Muscle layer of duodenum (tissue), 2 donors: Measurements from ENCODE around the gene PTPRE.
"Not testable (repeated sequence)": the region's sequence is repeated elsewhere in the genome, so short reads cannot be mapped to it uniquely, and the experiment has no call there.

Experiments used
- H3K27ac ChIP-seq: one replicate; pipeline ENCODE4 v1.7.0; 2013; ENCODE audit warnings: mild to moderate bottlenecking, low read length
- H3K27me3 ChIP-seq: one replicate; pipeline ENCODE4 v1.7.0; 2013; ENCODE audit warnings: low read depth, mild to moderate bottlenecking, control low read depth, low read length
- H3K36me3 ChIP-seq, 2 donors: one replicate each; pipeline ENCODE4 v1.7.0; 2013; ENCODE audit warnings: low read length in 2 of 2, control low read depth in 1 of 2, mild to moderate bottlenecking in 1 of 2; ENCODE audit not compliant: insufficient read depth in 2 of 2, control insufficient read depth in 1 of 2
- H3K4me1 ChIP-seq, 2 donors: one replicate each; pipeline ENCODE4 v1.7.0; 2013; ENCODE audit warnings: low read length in 2 of 2, mild to moderate bottlenecking in 2 of 2, control low read depth in 1 of 2, moderate library complexity in 1 of 2; ENCODE audit not compliant: insufficient read depth in 2 of 2, control insufficient read depth in 1 of 2
- H3K4me3 ChIP-seq, 2 donors: one replicate each; pipeline ENCODE4 v1.7.0; 2013; ENCODE audit warnings: low read length in 2 of 2, low read depth in 1 of 2, mild to moderate bottlenecking in 1 of 2
- H3K9me3 ChIP-seq, 2 donors: one replicate each; pipeline ENCODE4 v1.7.0; 2013; ENCODE audit warnings: low read length in 2 of 2, control low read depth in 1 of 2, mild to moderate bottlenecking in 1 of 2; ENCODE audit not compliant: control insufficient read depth in 1 of 2
- donor health status: healthy.

PTPRE gene

DNA sequence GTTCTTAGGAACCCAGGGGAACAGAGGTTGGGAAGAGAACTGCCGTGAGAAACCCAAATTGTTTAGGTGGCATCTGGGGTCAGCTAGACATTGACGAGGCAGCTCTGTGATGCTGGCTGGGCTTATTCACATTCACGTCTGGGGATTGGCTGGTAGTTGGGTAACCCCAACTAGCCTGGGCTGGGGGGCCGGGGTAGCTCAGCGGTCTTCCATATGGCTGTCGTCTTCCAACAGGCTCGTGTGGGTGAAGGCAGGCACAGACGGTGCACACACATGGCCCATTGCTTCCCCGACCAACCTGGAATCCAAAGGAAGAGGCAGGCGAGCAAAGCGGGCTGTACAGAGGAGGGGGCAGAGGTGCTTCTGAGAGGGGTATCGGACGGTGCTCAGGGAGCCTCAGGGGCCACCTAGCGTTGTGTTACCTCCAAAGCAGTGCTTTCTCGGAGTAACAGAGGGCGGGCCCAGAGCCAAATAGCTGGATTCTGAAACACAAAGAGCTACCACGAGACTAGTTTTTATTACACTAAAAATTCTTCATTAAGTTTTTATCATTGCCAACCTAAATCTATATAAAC, 184.8 kb downstream of the PTPRE start:
- no peak overlapping the region for H3K27ac ChIP-seq
- H3K27me3 ChIP-seq, result no peaks in the 10 kb centered on the region
- H3K36me3 ChIP-seq, result no peaks in the 10 kb centered on the region
- H3K4me3 ChIP-seq, result no peak overlapping the region
- no peaks in the 10 kb centered on the region for H3K4me1 ChIP-seq
- H3K9me3 ChIP-seq, result no peaks in the 10 kb centered on the region

DNA sequence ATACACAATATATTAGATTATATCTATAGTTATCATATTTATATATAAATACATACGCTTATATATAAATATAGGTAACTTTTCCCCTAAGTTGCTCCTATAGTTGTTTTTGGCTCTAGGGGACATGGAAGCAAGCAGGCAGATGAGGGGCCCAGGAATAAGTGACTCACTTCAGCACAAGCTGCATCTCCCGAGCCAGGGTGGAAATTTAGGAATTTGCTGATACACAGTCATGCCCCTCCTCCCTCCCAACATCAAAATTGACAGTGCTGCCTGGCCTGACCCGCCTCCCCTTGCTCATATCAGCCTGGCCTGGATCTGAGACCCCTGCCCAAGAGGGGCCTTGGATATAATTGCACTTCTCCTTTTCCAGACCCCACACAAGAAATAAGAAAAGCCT, 185.6 kb downstream of the PTPRE start:
- Histone ChIP-seq H3K36me3 (no peaks in the 10 kb centered on the region), H3K4me1 (no peaks in the 10 kb centered on the region), H3K27ac (no peak overlapping the region), H3K4me3 (no peak overlapping the region), H3K27me3 (no peaks in the 10 kb centered on the region), H3K9me3 (no peaks in the 10 kb centered on the region)

- not testable (repeated sequence) for H3K27ac ChIP-seq, H3K4me3 ChIP-seq, H3K36me3 ChIP-seq, H3K4me1 ChIP-seq, H3K27me3 ChIP-seq, H3K9me3 ChIP-seq
These were observed 187.7 kb downstream of the PTPRE start for GRCh38 chr10:128094596-128094995.

GRCh38 chr10:128095027-128095752, 188.3 kb downstream of the PTPRE start:
- no peak overlapping the region for H3K27ac ChIP-seq
- no peaks in the 10 kb centered on the region for H3K9me3 ChIP-seq
- H3K27me3 ChIP-seq, result no peaks in the 10 kb centered on the region
- no peaks in the 10 kb centered on the region for H3K36me3 ChIP-seq
- H3K4me1 ChIP-seq, result no peaks in the 10 kb centered on the region
- H3K4me3 ChIP-seq, result no peak overlapping the region

GRCh38 chr10:128095753-128096469, 189.0 kb downstream of the PTPRE start:
- Histone ChIP-seq H3K36me3 (no peaks in the 10 kb centered on the region), H3K4me1 (no peaks in the 10 kb centered on the region), H3K27me3 (no peaks in the 10 kb centered on the region), H3K27ac (no peak overlapping the region), H3K4me3 (no peak overlapping the region), H3K9me3 (no peaks in the 10 kb centered on the region)

DNA sequence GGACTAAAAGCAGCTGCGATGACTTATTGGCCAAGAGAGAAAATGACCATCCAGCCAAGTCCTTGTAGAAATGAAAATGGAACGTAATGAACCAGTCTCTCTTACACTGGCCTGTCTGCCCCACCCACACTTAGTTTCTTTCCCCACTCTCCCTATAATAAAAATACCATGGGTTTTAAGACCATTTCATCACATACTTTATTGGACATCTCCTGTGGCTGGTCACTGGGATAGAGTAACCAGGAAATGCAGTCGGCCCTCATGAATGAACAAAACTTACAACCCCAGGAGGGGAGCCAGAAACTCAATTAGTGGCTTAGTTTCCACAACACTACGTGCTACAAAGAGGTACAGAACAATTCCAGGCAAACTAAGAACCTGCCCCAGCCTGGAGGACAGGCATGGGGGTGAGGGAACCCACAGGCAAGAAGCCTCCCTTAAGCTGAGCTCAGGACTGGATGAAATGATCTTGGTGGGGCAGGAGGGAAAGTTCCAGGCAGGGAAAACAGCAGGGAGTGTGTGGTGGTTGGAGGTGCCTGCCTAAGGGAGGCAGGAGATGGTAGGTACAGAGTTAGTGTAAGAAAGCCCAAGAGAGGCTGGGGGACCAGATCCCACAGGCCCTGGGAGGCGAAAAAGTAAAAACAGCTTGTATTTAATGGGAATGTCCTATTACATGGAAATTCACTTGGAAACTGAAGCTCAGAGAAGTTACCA, 189.7 kb downstream of the PTPRE start:
- Histone ChIP-seq H3K27me3 (no peaks in the 10 kb centered on the region), H3K4me3 (no peak overlapping the region), H3K36me3 (no peaks in the 10 kb centered on the region), H3K4me1 (no peaks in the 10 kb centered on the region), H3K27ac (no peak overlapping the region), H3K9me3 (no peaks in the 10 kb centered on the region)

DNA sequence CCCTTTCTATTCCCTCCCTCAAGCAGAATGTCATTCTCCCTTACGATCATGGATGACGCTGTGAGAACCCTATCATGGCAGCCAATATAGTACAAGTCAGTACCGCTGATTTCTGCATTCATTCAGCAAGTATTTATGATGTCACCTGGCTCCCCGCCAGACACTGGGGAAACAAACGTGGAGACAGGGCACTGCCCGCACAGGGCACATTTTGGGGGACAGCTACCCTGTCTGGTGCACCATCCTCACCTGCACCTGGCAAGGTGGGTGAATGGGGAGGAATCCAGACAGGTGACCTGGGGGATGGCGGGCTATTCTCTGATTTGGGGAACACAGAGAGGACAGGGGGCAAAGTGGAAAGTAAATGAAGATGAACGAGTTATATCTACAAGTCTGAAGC, 190.9 kb downstream of the PTPRE start:
- H3K36me3 ChIP-seq, result no peaks in the 10 kb centered on the region

DNA sequence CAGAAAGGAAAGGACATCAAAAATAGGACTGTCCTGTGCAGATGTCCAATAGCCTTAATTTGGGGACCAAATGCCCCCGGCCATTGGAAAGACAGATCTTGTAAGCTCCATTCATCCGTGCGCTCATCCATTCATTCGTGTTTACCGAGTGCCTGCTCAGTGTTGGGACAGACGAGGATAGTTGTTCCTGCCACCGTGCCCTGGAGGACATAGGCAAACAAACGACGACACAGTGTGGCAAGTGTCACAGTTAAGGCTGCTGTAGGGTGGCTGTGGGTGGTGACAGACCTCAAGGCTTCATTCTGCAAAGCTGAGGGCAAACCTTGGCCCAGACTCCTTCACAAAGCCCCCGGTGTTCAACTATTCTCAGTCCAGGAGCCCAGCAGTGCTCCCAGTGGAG, 191.7 kb downstream of the PTPRE start:
- Histone ChIP-seq H3K27ac (no peak overlapping the region), H3K36me3 (no peaks in the 10 kb centered on the region), H3K27me3 (no peaks in the 10 kb centered on the region), H3K4me3 (no peak overlapping the region), H3K4me1 (no peaks in the 10 kb centered on the region), H3K9me3 (no peaks in the 10 kb centered on the region)

More for the DNA sequence above, 190.9 kb downstream of the PTPRE start:
- H3K4me1 ChIP-seq, result no peaks in the 10 kb centered on the region
- H3K27me3 ChIP-seq, result no peaks in the 10 kb centered on the region
- no peaks in the 10 kb centered on the region for H3K9me3 ChIP-seq
- H3K4me3 ChIP-seq, result no peak overlapping the region
- H3K27ac ChIP-seq, result no peak overlapping the region

DNA sequence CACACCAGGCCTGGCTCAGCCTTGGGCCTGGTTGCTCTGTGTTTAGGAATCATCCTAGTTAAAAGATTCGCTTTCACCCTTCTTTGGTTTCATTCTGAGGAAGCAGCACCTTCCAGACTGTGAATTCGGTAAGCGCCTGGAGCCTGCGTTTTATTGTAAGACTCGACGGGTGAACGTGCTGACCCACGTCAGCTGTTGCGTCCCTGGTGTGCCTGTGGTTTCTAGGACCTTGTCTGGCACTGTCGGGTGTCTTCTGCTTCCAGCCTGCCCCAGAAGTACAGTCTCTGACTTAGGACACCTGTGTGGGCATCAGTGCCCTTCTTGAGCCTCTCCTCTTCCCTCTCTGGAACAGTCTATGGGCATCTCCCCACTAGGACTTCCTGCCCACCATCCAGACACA, 193.0 kb downstream of the PTPRE start:
- Histone ChIP-seq H3K4me1 (no peaks in the 10 kb centered on the region), H3K4me3 (no peak overlapping the region), H3K9me3 (no peaks in the 10 kb centered on the region), H3K36me3 (no peaks in the 10 kb centered on the region), H3K27ac (no peak overlapping the region), H3K27me3 (no peaks in the 10 kb centered on the region)

- H3K9me3 ChIP-seq, result no peaks in the 10 kb centered on the region
- no peaks in the 10 kb centered on the region for H3K36me3 ChIP-seq
- no peak overlapping the region for H3K4me3 ChIP-seq
- H3K27me3 ChIP-seq, result no peaks in the 10 kb centered on the region
- H3K4me1 ChIP-seq, result no peaks in the 10 kb centered on the region
- H3K27ac ChIP-seq, result no peak overlapping the region
These were observed 195.0 kb downstream of the PTPRE start for GRCh38 chr10:128101901-128102300.

DNA sequence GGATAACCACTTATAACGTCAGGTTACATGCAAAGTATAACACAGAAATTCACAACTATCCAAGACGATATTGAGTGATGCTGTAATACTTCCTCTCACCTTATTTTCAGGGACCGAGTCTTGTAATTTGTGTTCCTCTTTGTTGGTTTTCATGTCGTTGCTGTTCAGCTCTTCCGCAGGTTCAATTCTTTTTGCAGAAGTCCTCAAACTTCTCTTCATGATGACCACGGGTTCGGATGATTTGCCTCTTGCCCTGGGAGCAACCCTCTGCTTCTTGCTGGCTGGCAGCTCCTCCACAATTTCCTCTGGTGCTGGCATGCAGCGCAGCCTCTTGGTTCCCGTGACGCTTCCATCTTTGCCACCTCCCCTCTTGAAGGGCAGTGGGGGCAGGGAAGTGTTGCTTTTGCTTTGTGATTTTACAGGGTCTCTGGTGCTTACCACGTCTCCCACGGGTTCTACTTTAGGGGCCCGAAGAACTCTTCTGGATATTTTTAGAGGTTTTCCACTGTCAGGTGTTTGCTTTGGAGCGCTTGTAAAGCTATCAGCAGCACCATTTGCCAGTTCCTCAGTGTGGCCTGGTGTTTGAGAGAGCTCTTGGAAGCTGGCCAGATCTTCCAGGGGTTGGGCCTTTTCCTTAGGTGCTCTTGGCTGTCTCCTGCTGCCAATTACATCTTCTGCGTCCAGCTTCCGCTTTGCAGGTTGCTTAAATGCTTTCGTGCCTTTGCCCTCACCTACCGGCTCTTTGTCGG, 195.8 kb downstream of the PTPRE start:
- no peak overlapping the region for H3K4me3 ChIP-seq
- no peaks in the 10 kb centered on the region for H3K27me3 ChIP-seq
- H3K4me1 ChIP-seq, result no peaks in the 10 kb centered on the region
- H3K9me3 ChIP-seq, result no peaks in the 10 kb centered on the region
- no peaks in the 10 kb centered on the region for H3K36me3 ChIP-seq
- H3K27ac ChIP-seq, result no peak overlapping the region
